Transverse colon (tissue), 4 donors: ENCODE data around the gene BAG1. TPM values are rescaled to one million over a fixed set of nuclear protein-coding genes. Genes with fewer than 3 reads are reported as not detected.
A peak's percentile ranks its signal among the peaks of the same experiment; 100 is the strongest.

Experiments used
- DNase-seq: peaks from one replicate; pipeline ENCODE4 v3.0.0-alpha.2; 2019
- H3K27ac ChIP-seq, 4 donors: fragments of 200-600 bp; sonication (generic); 2 replicates each; pipeline ENCODE4 v1.5.1; 2016 to 2018; ENCODE audit warnings: inconsistent platforms in 4 of 4
- H3K27me3 ChIP-seq: fragments of 200-600 bp; sonication (generic); 2 replicates; pipeline ENCODE4 v1.5.1; 2017; ENCODE audit warnings: inconsistent platforms
- H3K36me3 ChIP-seq, 4 donors: fragments of 200-600 bp; sonication (generic); 2 replicates each; pipeline ENCODE4 v1.5.1; 2017 to 2019; ENCODE audit warnings: inconsistent platforms in 4 of 4
- H3K4me1 ChIP-seq, 4 donors: fragments of 200-600 bp; sonication (generic); 2 replicates each; pipeline ENCODE4 v1.5.1; 2017 to 2020; ENCODE audit warnings: inconsistent platforms in 4 of 4
- H3K4me3 ChIP-seq, 4 donors: fragments of 200-600 bp; sonication (generic); 1 replicate in 1 of 4; 2 replicates in 3 of 4; pipeline versions ENCODE4 v1.5.1 to v1.6.1; 2017 to 2019; ENCODE audit warnings: inconsistent platforms in 4 of 4
- H3K9me3 ChIP-seq, 2 donors: fragments of 200-600 bp; sonication (generic); 2 replicates each; pipeline ENCODE4 v1.5.1; 2017 to 2019; ENCODE audit warnings: inconsistent platforms in 2 of 2
- EP300 ChIP-seq: sonication (generic); formaldehyde crosslinking; IDR thresholded peaks from one replicate; pipeline ENCODE4 v1.6.1; 2017; ENCODE audit warnings: antibody characterized with exemption, low read depth
- POLR2A ChIP-seq: fragments of 450-650 bp; IDR thresholded peaks from one replicate; pipeline ENCODE4 v1.6.1; 2016; ENCODE audit warnings: antibody characterized with exemption, mild to moderate bottlenecking, moderate library complexity
- POLR2AphosphoS5 ChIP-seq, 3 donors: sonication (generic); formaldehyde crosslinking; IDR thresholded peaks; one replicate each; pipeline ENCODE4 v1.6.1; 2016; ENCODE audit warnings: antibody characterized with exemption in 3 of 3
- WGBS, 2 donors: methylation state at CpG; one replicate each; pipeline ENCODE4 v1.1.5; 2018; ENCODE audit warnings: low coverage in 1 of 2; 5-methylcytosine and 5-hydroxymethylcytosine counted together
- in situ Hi-C, 4 donors: fragments of 200-750 bp; cut with MboI; loops; one replicate each; pipeline versions ENCODE4 v1.15.0 to v1.15.1; 2017; ENCODE audit warnings: low sequenced_read_pairs in 3 of 4, low pct_ligation_motif_present in 1 of 4, low pct_unique_long_range_greater_than_20kb in 1 of 4
- intact Hi-C: fragments of 100-400 bp; cut with DNase I; formaldehyde crosslinking; loops from one replicate; pipeline ENCODE4 v1.15.1; 2023; ENCODE audit warnings: low total_unique reads
- total RNA-seq, 4 donors: library from RNA; depleted of rRNA; stranded (reverse); fragments of >200 nt; gene quantifications; one replicate each; pipeline ENCODE4 v1.1.0, GENCODE V29; 2016
- TF ChIP-seq, protein P1 (sequence below), 5 experiments: fragments of 200-600 bp in 3 of 5; fragments of 450-650 bp in 2 of 5; sonication (generic) in 3 of 5; IDR thresholded peaks; 1 replicate in 2 of 5; 2 replicates in 3 of 5; pipeline ENCODE4 v1.5.1; 2016 to 2017; ENCODE audit warnings: antibody characterized with exemption in 5 of 5, inconsistent platforms in 3 of 5, mild to moderate bottlenecking in 2 of 5, moderate library complexity in 1 of 5

Gene BAG1
- total RNA-seq, 4 donors from 2014 or later, result 73.2 to 185 (median 131) TPM

DNA sequence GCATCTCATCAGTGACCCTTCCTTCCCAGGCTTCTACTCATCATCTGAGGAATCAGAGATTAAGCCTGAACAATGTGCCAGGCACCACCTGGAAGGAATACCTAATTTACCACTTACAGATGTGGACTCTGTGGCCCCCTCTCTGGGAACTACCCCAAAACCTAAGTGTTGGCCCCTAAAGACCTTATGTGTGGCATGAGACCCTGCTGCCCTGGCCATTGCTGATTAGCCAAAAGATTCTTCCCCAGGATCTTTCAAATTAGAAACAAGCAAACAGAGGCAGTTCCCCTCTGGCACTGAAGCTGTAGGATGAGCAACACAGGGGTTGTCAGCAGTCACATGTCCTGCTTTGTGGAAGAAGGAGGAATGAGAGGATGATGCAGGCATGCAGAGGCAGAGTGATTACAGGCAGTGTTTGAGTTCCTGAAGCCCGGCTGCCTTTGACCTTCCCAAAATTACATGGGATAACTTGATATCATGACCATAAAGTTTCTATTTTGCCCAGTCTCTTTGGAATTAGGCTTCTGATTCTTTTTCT, 14.0 kb downstream of the BAG1 start:
- Histone ChIP-seq H3K4me3 (no peak overlapping the region), H3K4me1 (no peaks in the 10 kb centered on the region), H3K36me3 (peaks cover 0 to 30% (median 17%) of the 10 kb centered on the region in 4 donors), H3K27me3 (no peaks in the 10 kb centered on the region), H3K27ac (no peak overlapping the region), H3K9me3 (no peaks in the 10 kb centered on the region)
- in situ Hi-C loops, result no loop called here
- TF ChIP-seq, protein P1, sequence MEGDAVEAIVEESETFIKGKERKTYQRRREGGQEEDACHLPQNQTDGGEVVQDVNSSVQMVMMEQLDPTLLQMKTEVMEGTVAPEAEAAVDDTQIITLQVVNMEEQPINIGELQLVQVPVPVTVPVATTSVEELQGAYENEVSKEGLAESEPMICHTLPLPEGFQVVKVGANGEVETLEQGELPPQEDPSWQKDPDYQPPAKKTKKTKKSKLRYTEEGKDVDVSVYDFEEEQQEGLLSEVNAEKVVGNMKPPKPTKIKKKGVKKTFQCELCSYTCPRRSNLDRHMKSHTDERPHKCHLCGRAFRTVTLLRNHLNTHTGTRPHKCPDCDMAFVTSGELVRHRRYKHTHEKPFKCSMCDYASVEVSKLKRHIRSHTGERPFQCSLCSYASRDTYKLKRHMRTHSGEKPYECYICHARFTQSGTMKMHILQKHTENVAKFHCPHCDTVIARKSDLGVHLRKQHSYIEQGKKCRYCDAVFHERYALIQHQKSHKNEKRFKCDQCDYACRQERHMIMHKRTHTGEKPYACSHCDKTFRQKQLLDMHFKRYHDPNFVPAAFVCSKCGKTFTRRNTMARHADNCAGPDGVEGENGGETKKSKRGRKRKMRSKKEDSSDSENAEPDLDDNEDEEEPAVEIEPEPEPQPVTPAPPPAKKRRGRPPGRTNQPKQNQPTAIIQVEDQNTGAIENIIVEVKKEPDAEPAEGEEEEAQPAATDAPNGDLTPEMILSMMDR (IDR thresholded peaks at IDR 0.05), result no peak
- TF ChIP-seq POLR2A (peak; percentile 13), EP300 (no peak), POLR2AphosphoS5 (IDR thresholded peaks at IDR 0.05) (no peak)
- intact Hi-C loops, result no loop called here
- 82% methylated on average over 1 of the region's 1 CpG; no CpG with 5 or more reads in 1 of the 2 donors for WGBS, 2 donors
- no peak for DNase-seq

DNA sequence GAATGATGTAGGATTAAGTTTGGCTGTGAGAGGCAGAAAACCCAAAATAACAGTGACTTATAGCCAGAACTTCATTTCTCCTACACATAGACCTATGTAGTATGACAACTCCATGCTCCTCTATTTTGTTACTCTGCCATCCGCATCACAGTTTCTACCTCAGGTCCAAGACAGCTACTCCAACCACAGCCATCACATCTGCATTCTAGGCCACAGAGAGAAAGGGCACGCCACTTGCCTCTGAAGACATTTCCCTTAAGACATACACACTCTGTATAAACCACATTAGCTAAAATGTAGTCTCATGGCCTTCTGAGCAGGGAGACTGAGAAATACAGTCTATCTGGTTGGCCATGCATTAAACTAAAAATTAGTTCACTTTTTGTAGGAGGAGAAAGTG, 14.5 kb downstream of the BAG1 start:
- in situ Hi-C loops, result no loop called here
- peaks cover 0 to 25% (median 14%) of the 10 kb centered on the region in 4 donors for H3K36me3 ChIP-seq
- no peak for DNase-seq
- intact Hi-C loops, result no loop called here
- no peak overlapping the region for H3K27ac ChIP-seq
- TF ChIP-seq POLR2A, result no peak
- no peak for TF ChIP-seq EP300
- TF ChIP-seq, protein P1 (IDR thresholded peaks at IDR 0.05), result no peak
- no peak for TF ChIP-seq POLR2AphosphoS5 (IDR thresholded peaks at IDR 0.05)
- no peak overlapping the region for H3K4me3 ChIP-seq
- H3K27me3 ChIP-seq, result no peaks in the 10 kb centered on the region
- H3K4me1 ChIP-seq, result no peaks in the 10 kb centered on the region
- no peaks in the 10 kb centered on the region for H3K9me3 ChIP-seq
- WGBS, 2 donors, result 84 to 100% methylated on average over 2 of the region's 2 CpGs

DNA sequence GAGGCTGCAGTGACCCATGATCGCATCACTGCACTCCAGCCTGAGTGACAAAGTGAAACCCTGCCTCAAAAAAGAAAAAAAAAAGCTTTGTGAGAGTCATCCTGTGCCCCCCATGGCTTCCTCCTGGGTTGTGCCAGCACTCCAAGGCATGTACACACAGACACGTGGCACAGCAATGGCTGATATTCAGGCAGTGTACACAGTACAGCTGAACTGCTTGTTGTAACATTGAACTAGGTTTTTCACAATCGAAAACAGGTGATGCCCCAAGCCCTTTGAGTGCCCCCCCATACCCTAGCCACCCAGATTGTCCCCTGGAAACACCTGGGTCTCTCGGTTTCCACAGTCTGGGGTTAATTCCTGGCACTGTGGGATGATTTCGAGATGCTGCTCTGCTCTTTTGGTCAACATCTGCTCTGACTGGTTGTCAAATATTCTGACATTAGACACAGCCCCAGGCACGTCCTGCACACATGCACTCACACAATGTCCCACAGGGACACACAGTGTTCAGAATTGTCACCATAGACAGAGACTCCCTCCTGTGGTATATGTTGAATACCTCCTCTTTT, 15.3 kb downstream of the BAG1 start:
- DNase-seq, result no peak
- H3K27ac ChIP-seq, result no peak overlapping the region
- no peaks in the 10 kb centered on the region for H3K4me1 ChIP-seq
- H3K36me3 ChIP-seq, result peaks cover 0 to 17% (median 7%) of the 10 kb centered on the region in 4 donors
- in situ Hi-C loops (no loop called here), intact Hi-C loops (no loop called here)
- H3K4me3 ChIP-seq, result no peak overlapping the region
- TF ChIP-seq EP300 (no peak), POLR2AphosphoS5 (IDR thresholded peaks at IDR 0.05) (no peak), POLR2A (no peak)
- TF ChIP-seq, protein P1 (IDR thresholded peaks at IDR 0.05), result no peak
- WGBS, 2 donors, result 78 to 100% methylated on average over 1 to 6 of the region's 6 CpGs
- no peaks in the 10 kb centered on the region for H3K9me3 ChIP-seq
- no peaks in the 10 kb centered on the region for H3K27me3 ChIP-seq

DNA sequence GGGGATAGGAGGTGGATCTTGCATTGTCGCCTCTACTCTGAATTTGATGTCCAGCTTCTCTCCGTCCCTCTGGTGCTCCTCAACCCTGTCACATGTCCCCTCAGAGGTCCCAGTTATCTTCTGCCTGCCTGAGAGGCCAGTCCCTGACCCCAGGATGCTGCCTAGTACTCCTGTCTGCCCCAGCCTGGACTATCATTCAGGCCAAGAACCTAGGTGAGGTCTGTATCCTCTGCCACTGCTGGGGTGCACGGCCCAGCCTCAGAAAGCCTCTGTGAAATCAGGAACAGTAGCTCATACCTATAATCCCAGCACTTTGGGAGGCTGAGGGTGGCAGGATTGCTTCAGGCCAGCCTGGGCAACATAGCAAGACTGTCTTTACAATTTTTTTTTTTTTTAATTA, 15.9 kb downstream of the BAG1 start:
- no peak for DNase-seq
- Histone ChIP-seq H3K27me3 (no peaks in the 10 kb centered on the region), H3K36me3 (peaks cover 0 to 11% (median 5%) of the 10 kb centered on the region in 4 donors), H3K4me3 (no peak overlapping the region), H3K9me3 (no peaks in the 10 kb centered on the region), H3K4me1 (no peaks in the 10 kb centered on the region), H3K27ac (no peak overlapping the region)
- TF ChIP-seq POLR2A, result no peak
- TF ChIP-seq, protein P1 (IDR thresholded peaks at IDR 0.05), result no peak
- no peak for TF ChIP-seq EP300
- no peak for TF ChIP-seq POLR2AphosphoS5 (IDR thresholded peaks at IDR 0.05)
- WGBS, 2 donors, result 94 to 95% methylated on average over 3 of the region's 3 CpGs
- in situ Hi-C loops (no loop called here), intact Hi-C loops (no loop called here)
